ENCODE results near the gene NDUFB6. TPM values are rescaled to one million over a fixed set of nuclear protein-coding genes. Genes with fewer than 3 reads are reported as not detected.
"Not testable (repeated sequence)": the region's sequence is repeated elsewhere in the genome, so short reads cannot be mapped to it uniquely, and the experiment has no call there.

NDUFB6 gene
- total RNA-seq, 4 donors from 2014 or later, result 38.5 to 52.5 (median 48.6) TPM

DNA sequence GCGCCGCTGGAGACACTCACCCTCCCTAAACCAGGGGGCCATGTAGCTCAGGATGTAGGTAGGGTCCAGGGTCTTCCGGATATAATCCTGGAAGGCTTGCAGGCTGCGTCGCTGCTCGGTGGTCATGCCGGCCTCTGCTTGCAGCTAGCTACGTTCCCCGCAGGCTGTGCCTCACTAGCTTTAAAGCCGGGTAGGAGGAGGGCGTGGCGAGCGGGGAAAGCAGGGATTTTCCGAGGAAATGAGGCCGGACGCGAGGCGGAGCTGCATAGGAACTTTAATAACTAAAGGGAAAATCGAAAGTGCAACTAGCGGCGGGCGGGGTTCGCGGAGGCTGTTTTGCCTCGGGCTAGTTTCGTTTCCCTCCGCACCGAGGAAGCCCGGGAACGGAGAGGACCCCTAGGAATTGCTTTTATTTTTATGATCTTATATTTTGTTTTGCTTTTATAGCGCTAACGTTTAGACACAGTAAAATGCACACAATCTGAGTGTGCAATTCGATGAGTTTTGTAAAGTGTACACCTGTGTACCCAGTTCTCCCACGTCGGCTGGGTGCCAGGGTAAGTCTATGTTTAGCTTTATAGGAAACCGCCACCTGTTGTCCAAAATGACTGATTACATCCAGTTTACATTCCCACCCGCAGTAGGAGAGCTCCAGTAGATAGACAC lies 46.8 kb downstream of the NDUFB6 start, which contains the start of gene RIGI:
TSS of gene RIGI (minus strand) at position 156 of the 666 bp plus-strand sequence. CDS start at position 126, 30 bp downstream.
- 1% methylated on average over 35 of the region's 37 CpGs for WGBS
- H3K4me3 ChIP-seq, result peak within 1 kb of the TSS; percentile 62 to 79 (median 74)
- TF ChIP-seq, protein P1, sequence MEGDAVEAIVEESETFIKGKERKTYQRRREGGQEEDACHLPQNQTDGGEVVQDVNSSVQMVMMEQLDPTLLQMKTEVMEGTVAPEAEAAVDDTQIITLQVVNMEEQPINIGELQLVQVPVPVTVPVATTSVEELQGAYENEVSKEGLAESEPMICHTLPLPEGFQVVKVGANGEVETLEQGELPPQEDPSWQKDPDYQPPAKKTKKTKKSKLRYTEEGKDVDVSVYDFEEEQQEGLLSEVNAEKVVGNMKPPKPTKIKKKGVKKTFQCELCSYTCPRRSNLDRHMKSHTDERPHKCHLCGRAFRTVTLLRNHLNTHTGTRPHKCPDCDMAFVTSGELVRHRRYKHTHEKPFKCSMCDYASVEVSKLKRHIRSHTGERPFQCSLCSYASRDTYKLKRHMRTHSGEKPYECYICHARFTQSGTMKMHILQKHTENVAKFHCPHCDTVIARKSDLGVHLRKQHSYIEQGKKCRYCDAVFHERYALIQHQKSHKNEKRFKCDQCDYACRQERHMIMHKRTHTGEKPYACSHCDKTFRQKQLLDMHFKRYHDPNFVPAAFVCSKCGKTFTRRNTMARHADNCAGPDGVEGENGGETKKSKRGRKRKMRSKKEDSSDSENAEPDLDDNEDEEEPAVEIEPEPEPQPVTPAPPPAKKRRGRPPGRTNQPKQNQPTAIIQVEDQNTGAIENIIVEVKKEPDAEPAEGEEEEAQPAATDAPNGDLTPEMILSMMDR (IDR thresholded peaks at IDR 0.05), result peak in 2 of 3 experiments; percentile 31 to 34
- TF ChIP-seq POLR2AphosphoS5 (IDR thresholded peaks at IDR 0.05), result peak; percentile 87 to 90
- no peak for TF ChIP-seq EP300 (IDR thresholded peaks at IDR 0.05)
- no peaks in the 10 kb centered on the region for H3K36me3 ChIP-seq
- peak within 1 kb of the TSS; percentile 77 to 89 (median 82) for H3K27ac ChIP-seq (replicated peaks in 1 of 4)
- no peaks in the 10 kb centered on the region for H3K27me3 ChIP-seq
- DNase-seq (ENCODE audit: extremely low spot score), result peak; percentile 98
- intact Hi-C loops (cut with DNase I), result loop anchor here (5.0 kb wide), 1 partner anchor 46 kb away; the partner anchor contains the start of gene NDUFB6
- H3K9me3 ChIP-seq, result no peaks in the 10 kb centered on the region
- H3K4me1 ChIP-seq, result peaks cover 8 to 47% (median 40%) of the 10 kb centered on the region in 4 donors

DNA sequence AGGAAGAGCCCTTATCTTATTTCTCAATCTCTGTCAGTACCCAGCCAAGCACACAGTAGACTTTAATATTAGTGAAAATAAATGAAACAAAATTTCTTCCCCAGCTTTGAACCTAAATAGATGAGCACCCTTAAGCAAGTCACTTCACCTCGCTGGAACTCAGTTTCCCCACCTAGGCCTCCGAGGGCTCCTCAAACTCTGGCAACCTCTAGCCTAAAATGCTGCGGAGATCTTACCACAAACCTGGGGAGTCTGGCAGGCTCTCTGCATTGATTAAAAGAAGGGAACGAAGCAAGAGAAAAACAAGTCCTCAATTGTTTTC lies 47.3 kb downstream of the NDUFB6 start:
- Histone ChIP-seq H3K4me3 (peak overlapping the region; percentile 62 to 79 (median 74)), H3K4me1 (peaks cover 8 to 47% (median 41%) of the 10 kb centered on the region in 4 donors), H3K9me3 (no peaks in the 10 kb centered on the region), H3K27ac (replicated peaks in 1 of 4) (peak overlapping the region; percentile 77 to 89 (median 82)), H3K36me3 (no peaks in the 10 kb centered on the region), H3K27me3 (no peaks in the 10 kb centered on the region)
- DNase-seq (ENCODE audit: extremely low spot score), result no peak
- TF ChIP-seq POLR2AphosphoS5 (IDR thresholded peaks at IDR 0.05) (no peak), POLR2A (IDR thresholded peaks at IDR 0.05; ENCODE audit: low read depth) (no peak), EP300 (IDR thresholded peaks at IDR 0.05) (no peak)
- TF ChIP-seq, protein P1 (IDR thresholded peaks at IDR 0.05), result no peak
- intact Hi-C loops (cut with DNase I), result loop anchor here (5.0 kb wide), 1 partner anchor 47 kb away; the partner anchor contains the start of gene NDUFB6
- 7% methylated on average over 4 of the region's 4 CpGs for WGBS

DNA sequence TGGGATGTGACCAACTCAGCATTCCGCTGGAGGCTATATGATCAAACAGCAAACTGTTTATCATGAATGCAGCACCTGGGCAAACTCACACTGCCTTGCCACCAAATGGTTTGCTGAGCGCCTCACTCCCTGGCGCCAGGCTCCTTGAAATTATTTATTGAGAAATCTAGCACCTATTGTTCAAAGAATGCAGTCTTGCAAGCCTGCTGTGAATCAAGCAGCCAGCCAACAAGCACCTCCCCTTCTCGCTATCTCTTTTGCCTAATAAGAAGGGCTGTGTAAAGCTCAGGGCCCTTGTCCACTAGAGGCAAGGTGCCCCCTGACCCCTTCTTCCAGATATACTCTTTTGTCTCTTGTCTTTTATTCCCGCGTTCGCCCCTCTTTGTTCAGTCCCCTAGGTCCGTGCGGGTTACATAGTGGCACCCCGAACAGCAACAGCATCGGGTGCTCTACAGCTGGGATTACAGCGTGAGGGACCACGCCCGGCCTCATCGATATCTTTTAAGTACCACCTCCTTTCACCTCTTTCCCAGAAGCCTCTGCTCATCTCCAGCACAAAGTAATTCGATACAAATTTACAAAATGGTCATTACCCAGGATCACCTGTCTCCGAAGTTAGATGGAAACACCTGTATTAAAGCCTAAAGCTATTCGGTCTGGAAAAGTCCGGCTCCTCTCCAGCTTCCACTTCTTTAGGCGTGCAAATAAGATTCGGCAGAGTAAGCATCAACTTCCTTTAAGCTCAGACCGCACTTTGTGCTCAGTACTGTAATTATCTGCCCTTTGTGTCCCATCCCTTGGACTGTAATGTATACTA lies 47.9 kb downstream of the NDUFB6 start:
- Histone ChIP-seq H3K4me1 (peaks cover 8 to 48% (median 43%) of the 10 kb centered on the region in 4 donors), H3K4me3 (peak overlapping the region; percentile 62 to 79 (median 74)), H3K9me3 (no peaks in the 10 kb centered on the region), H3K36me3 (no peaks in the 10 kb centered on the region), H3K27ac (replicated peaks in 1 of 4) (peak overlapping the region; percentile 77 to 89 (median 82)), H3K27me3 (no peaks in the 10 kb centered on the region)
- no peak for DNase-seq (ENCODE audit: extremely low spot score)
- TF ChIP-seq POLR2A (IDR thresholded peaks at IDR 0.05; ENCODE audit: low read depth) (no peak), POLR2AphosphoS5 (IDR thresholded peaks at IDR 0.05) (no peak), EP300 (IDR thresholded peaks at IDR 0.05) (no peak)
- TF ChIP-seq, protein P1 (IDR thresholded peaks at IDR 0.05), result no peak
- intact Hi-C loops (cut with DNase I), result loop anchor here (5.0 kb wide), 2 partner anchors 37 to 47 kb away; partner anchors contain the start of gene NDUFB6
- WGBS, result 43% methylated on average over 19 of the region's 22 CpGs

DNA sequence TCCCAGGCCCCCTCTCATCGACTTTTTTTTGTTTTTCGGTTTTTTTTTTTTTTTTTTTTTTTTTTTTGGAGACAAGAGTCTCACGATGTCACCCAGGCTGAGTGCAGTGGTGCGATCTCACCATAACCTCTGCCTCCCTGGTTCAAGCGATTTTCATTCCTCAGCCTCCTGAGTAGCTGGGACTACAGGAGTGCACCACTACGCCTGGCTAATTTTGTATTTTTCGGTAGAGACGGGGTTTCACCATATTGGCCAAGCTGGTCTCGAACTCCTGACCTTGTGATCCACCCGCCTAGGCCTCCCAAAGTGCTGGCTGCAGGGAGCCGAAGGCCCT lies 48.4 kb downstream of the NDUFB6 start:
- WGBS, result 91% methylated on average over 10 of the region's 11 CpGs
- peaks cover 8 to 50% (median 43%) of the 10 kb centered on the region in 4 donors for H3K4me1 ChIP-seq
- intact Hi-C loops (cut with DNase I), result loop anchor here (5.0 kb wide), 1 partner anchor 38 kb away; no protein-coding TSS in a partner anchor
- peak overlapping the region in 1 of 4 donors; percentile 89 for H3K27ac ChIP-seq (replicated peaks in 1 of 4)
- not testable (repeated sequence) for H3K27me3 ChIP-seq; H3K9me3 ChIP-seq; H3K36me3 ChIP-seq; DNase-seq (ENCODE audit: extremely low spot score)
- H3K4me3 ChIP-seq, result peak overlapping the region; percentile 62 to 79 (median 74)

DNA sequence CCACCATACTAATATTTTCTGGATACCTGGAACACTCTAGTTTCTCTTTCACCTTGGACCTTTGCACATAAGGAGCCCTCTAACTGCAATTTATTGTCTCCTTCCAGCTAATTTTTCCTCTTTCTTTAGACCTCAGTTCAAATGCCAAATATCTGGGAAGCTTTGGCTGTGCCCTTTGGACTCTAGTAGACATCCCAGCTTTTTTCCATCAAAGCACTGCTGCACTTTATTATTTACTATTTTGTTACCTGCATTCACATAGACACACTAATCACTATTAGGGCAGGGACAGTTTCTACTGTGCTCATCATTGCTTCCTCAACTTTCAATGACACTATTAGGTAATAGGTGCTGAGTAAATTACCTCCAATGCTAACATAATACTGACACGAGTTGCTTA lies 49.0 kb downstream of the NDUFB6 start:
- no peak for DNase-seq (ENCODE audit: extremely low spot score)
- no peak for TF ChIP-seq POLR2AphosphoS5 (IDR thresholded peaks at IDR 0.05)
- Histone ChIP-seq H3K4me1 (peaks cover 8 to 50% (median 43%) of the 10 kb centered on the region in 4 donors), H3K36me3 (no peaks in the 10 kb centered on the region), H3K4me3 (peak overlapping the region in 1 of 4 donors; percentile 62), H3K9me3 (no peaks in the 10 kb centered on the region), H3K27ac (replicated peaks in 1 of 4) (no peak overlapping the region), H3K27me3 (no peaks in the 10 kb centered on the region)
- 90% methylated on average over 1 of the region's 1 CpG for WGBS
- intact Hi-C loops (cut with DNase I), result loop anchor here (5.0 kb wide), 1 partner anchor 38 kb away; no protein-coding TSS in a partner anchor

All from esophagus muscularis mucosa (tissue), 4 donors.